ENCODE measurements around the gene SFT2D3. TPM values are rescaled to one million over a fixed set of nuclear protein-coding genes. Genes with fewer than 3 reads are reported as not detected.

Gene SFT2D3
- total and polyA plus RNA-seq, 9 of the 15 experiments (the other 6 are each of a cell fraction or from before 2014, with no cell fraction given), result 7.5 to 9.9 (median 8.9) TPM; not detected in 2

GRCh38 chr2:127701193-127701650, at the start of gene SFT2D3 (continued):
- TF ChIP-seq ZNF121 (CRISPR knock-in tag; conservative IDR thresholded peaks at IDR 0.05) (no peak), PYGO2 (tag; IDR thresholded peaks at IDR 0.05) (no peak), CREB1 (IDR thresholded peaks at IDR 0.05) (peak; percentile 60; the same call in 1 of the 2 replicates), CREB1 (CRISPR knock-in tag; IDR thresholded peaks at IDR 0.05) (peak; percentile 9; the same call in 1 of the 2 replicates), KDM2B (CRISPR knock-in tag; IDR thresholded peaks at IDR 0.05) (peak; percentile 55; the same call in 1 of the 2 replicates), ZNF318 (IDR thresholded peaks at IDR 0.05; ENCODE audit: borderline replicate concordance in 1 of 2, low read depth in 1 of 2) (no peak), ADNP (tag; IDR thresholded peaks at IDR 0.05) (no peak), HIVEP1 (CRISPR knock-in tag; IDR thresholded peaks at IDR 0.05) (no peak), PML (IDR thresholded peaks at IDR 0.05; ENCODE audit: low read length) (peak; percentile 56), ELF1 (tag; IDR thresholded peaks at IDR 0.05) (peak; percentile 96), ZNF23 (CRISPR knock-in tag; IDR thresholded peaks at IDR 0.05) (0 out of 2 replicates have a peak, but pooled peaks have one; percentile 2), EGR1 (conservative IDR thresholded peaks at IDR 0.05) (no peak), KAT8 (IDR thresholded peaks at IDR 0.05; ENCODE audit: low read depth) (no peak), ZNF511 (CRISPR knock-in tag; IDR thresholded peaks at IDR 0.05) (no peak), ZNF140 (CRISPR knock-in tag; IDR thresholded peaks at IDR 0.05) (no peak), NCOA1 (IDR thresholded peaks at IDR 0.05; ENCODE audit: low read depth) (no peak), FOXK2 (conservative IDR thresholded peaks at IDR 0.05 in 1 of 2, IDR thresholded peaks at IDR 0.05 in 1 of 2; ENCODE audit: low read depth in 2 of 2) (peak in 1 of 2 experiments; percentile 28; a peak in 2 of 4 replicates), STAT5B (CRISPR knock-in tag; IDR thresholded peaks at IDR 0.05) (no peak), ZNF561 (CRISPR knock-in tag; conservative IDR thresholded peaks at IDR 0.05) (no peak), ZFP36 (IDR thresholded peaks at IDR 0.05; ENCODE audit: low read depth, low read length, partially characterized antibody) (peak; percentile 44), ZNF717 (CRISPR knock-in tag; IDR thresholded peaks at IDR 0.05) (no peak), RBM39 (optimal IDR thresholded peaks at IDR 0.05; ENCODE audit: low read depth, low read length) (no peak), ZFP1 (CRISPR knock-in tag; IDR thresholded peaks at IDR 0.05) (no peak), RBM25 (IDR thresholded peaks at IDR 0.05; ENCODE audit: low read depth, low read length, severe bottlenecking) (no peak)

Measured in K562 (cell line).